Right atrium auricular region (tissue), 2 donors: ENCODE data around the gene KCNQ1. TPM values are rescaled to one million over a fixed set of nuclear protein-coding genes. Genes with fewer than 3 reads are reported as not detected.

Experiments used
- DNase-seq: peaks from one replicate; pipeline ENCODE4 v3.0.0-alpha.2; 2019; ENCODE audit warnings: low spot score
- H3K27ac ChIP-seq, 2 donors: fragments of 200-600 bp; sonication (generic); 1 replicate in 1 of 2; 2 replicates in 1 of 2; pipeline ENCODE4 v1.5.1; 2016 to 2019
- H3K27me3 ChIP-seq, 2 donors: fragments of 200-600 bp; sonication (generic); one replicate each; pipeline versions ENCODE4 v1.5.1 to v1.6.0; 2017 to 2019
- H3K36me3 ChIP-seq: fragments of 200-600 bp; sonication (generic); one replicate; pipeline ENCODE4 v1.5.1; 2016
- H3K4me1 ChIP-seq, 2 donors: fragments of 200-600 bp; sonication (generic); one replicate each; pipeline versions ENCODE4 v1.5.1 to v1.6.0; 2017 to 2019
- H3K4me3 ChIP-seq, 2 donors: fragments of 200-600 bp; sonication (generic); 1 replicate in 1 of 2; 2 replicates in 1 of 2; pipeline ENCODE4 v1.5.1; 2017 to 2019; ENCODE audit warnings: mild to moderate bottlenecking in 1 of 2, moderate library complexity in 1 of 2
- H3K9me3 ChIP-seq, 2 donors: fragments of 200-600 bp; sonication (generic); one replicate each; pipeline ENCODE4 v1.5.1; 2019
- total RNA-seq, 2 donors: library from RNA; depleted of rRNA; stranded (reverse); fragments of >200 nt; gene quantifications; one replicate each; pipeline ENCODE4 v1.1.0, GENCODE V29; 2016
- TF ChIP-seq, protein P1 (sequence below), 2 donors: fragments of 200-600 bp; sonication (generic); IDR thresholded peaks; one replicate each; pipeline ENCODE4 v1.5.1; 2019; ENCODE audit warnings: antibody characterized with exemption in 2 of 2

KCNQ1 gene
- total RNA-seq, 2 donors from 2014 or later, result 12.7 to 25.1 TPM

DNA sequence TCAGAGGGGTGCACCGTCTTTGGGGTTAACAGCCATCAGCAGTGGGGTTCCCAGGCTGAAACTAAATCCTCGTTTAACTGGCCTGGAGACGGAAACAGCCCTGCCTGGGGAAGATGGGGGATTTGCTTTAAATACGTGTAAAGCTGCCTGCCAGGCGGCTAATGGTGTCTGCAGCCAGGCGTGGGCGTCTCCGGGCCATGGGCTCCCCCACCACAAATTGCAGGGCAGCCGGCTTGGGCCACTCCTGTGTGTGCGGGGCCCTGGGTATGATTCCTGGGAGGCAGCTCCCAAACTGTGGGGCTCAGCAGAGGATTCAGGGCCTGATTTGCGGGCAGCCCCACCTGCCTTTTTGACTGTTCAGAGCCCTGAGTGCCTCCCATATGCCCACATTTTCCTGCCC lies 110.5 kb downstream of the KCNQ1 start:
- Histone ChIP-seq H3K27ac (no peak overlapping the region), H3K4me3 (no peak overlapping the region), H3K9me3 (no peaks in the 10 kb centered on the region), H3K36me3 (no peaks in the 10 kb centered on the region), H3K4me1 (peaks cover 0 to 10% of the 10 kb centered on the region in 2 donors), H3K27me3 (no peaks in the 10 kb centered on the region)
- TF ChIP-seq, protein P1, sequence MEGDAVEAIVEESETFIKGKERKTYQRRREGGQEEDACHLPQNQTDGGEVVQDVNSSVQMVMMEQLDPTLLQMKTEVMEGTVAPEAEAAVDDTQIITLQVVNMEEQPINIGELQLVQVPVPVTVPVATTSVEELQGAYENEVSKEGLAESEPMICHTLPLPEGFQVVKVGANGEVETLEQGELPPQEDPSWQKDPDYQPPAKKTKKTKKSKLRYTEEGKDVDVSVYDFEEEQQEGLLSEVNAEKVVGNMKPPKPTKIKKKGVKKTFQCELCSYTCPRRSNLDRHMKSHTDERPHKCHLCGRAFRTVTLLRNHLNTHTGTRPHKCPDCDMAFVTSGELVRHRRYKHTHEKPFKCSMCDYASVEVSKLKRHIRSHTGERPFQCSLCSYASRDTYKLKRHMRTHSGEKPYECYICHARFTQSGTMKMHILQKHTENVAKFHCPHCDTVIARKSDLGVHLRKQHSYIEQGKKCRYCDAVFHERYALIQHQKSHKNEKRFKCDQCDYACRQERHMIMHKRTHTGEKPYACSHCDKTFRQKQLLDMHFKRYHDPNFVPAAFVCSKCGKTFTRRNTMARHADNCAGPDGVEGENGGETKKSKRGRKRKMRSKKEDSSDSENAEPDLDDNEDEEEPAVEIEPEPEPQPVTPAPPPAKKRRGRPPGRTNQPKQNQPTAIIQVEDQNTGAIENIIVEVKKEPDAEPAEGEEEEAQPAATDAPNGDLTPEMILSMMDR (IDR thresholded peaks at IDR 0.05), result no peak
- no peak for DNase-seq

DNA sequence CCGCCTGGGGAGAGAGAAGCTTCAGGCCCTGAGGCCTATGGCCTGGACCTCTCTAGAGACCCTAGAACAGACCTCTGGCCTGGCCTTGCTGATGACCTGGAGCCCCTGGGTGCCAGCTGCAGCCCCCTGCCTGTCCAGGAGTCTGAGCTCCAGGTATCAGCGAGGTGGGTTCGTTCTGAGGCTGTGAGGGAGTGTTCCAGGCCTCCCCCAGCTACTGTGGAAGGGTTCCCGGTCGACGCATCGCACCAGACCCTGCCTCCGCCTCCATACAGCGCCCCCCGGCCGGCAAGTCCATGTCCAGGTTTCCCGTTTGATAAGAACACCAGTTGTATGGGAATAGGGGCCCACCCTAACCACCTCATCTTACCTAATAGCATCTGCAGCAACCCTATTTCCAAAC lies 111.1 kb downstream of the KCNQ1 start:
- DNase-seq, result no peak
- no peak overlapping the region for H3K4me3 ChIP-seq
- peaks cover 0 to 5% of the 10 kb centered on the region in 2 donors for H3K4me1 ChIP-seq
- no peaks in the 10 kb centered on the region for H3K36me3 ChIP-seq
- H3K27ac ChIP-seq, result no peak overlapping the region
- no peaks in the 10 kb centered on the region for H3K9me3 ChIP-seq
- TF ChIP-seq, protein P1 (IDR thresholded peaks at IDR 0.05), result no peak
- H3K27me3 ChIP-seq, result no peaks in the 10 kb centered on the region

DNA sequence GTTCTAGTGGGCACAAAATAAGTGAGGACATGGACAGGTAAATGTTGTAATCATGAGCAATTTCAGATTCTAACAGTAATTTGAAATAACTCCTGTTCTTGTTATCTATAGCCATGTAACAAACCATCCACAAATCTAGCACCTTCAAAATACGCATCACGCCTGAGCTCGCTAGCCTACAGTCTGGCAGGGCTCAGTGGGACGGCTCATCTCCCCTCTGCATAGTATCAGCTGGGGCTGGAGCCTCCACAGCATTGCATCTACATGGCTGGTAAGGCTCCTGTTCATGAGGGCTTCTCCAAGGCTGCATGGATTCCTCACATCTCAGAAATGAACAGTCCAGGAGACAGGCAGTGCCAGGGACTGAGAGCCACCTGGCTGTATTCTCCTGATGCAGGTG lies 112.6 kb downstream of the KCNQ1 start:
- no peaks in the 10 kb centered on the region for H3K9me3 ChIP-seq
- H3K36me3 ChIP-seq, result no peaks in the 10 kb centered on the region
- DNase-seq, result no peak
- peaks cover 0 to 14% of the 10 kb centered on the region in 2 donors for H3K4me1 ChIP-seq
- no peak overlapping the region for H3K27ac ChIP-seq
- TF ChIP-seq, protein P1 (IDR thresholded peaks at IDR 0.05), result no peak
- no peak overlapping the region for H3K4me3 ChIP-seq
- H3K27me3 ChIP-seq, result no peaks in the 10 kb centered on the region

DNA sequence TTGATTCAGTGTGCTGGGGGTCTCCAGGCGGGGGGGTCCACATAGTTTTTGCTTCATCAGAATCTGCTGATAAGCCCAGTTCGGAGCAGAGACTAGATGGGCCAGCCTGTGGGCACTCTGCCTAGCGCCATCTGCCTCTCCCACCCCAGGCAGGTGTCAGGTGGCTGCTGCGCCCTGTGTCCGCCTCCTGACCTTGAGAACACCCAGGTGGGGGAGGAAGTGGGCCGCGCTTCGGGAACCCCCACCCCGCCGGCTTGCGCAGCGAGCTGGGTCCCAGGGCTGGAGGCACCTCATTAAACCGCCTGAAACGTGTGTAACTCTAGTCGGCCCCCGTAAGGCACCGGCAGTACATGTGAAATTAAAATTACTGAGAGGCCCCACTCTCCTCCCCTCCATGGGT lies 113.6 kb downstream of the KCNQ1 start:
- no peaks in the 10 kb centered on the region for H3K27me3 ChIP-seq
- H3K9me3 ChIP-seq, result no peaks in the 10 kb centered on the region
- no peak overlapping the region for H3K4me3 ChIP-seq
- H3K27ac ChIP-seq, result no peak overlapping the region
- peaks cover 0 to 14% of the 10 kb centered on the region in 2 donors for H3K4me1 ChIP-seq
- TF ChIP-seq, protein P1 (IDR thresholded peaks at IDR 0.05), result no peak
- DNase-seq, result no peak
- H3K36me3 ChIP-seq, result no peaks in the 10 kb centered on the region

DNA sequence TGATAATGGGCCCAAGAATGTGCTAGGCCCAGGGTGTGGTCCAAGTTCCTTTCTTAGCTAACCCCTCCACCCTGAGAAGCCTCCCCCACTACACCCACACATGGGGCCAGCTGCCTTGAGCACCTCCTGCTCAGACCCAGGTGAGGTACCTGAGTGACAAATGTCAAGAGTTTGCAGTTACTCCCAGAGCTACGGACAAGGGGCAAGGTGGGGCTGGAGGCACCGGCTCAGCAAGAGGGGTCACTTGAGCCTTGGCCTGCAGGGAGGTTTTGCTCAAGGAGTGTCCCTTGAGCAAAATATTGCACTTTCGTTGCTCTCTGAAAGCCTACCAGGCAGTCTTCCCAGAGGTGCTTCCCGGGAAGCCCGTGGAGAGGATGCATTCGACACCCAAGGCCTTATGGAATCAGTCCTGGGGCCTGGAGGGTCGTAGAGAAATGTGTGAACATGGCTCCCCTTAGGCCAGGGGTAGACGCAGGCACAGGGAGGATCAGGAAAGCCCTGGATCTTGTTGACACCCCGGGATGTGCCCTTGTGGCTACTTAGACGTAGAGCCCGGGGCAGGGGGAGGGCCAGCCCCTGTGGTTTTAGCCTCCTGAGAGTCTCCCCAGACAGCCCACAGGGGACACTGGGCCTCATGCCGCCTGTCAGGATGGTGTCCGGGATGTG lies 114.2 kb downstream of the KCNQ1 start:
- Histone ChIP-seq H3K4me3 (no peak overlapping the region), H3K9me3 (no peaks in the 10 kb centered on the region), H3K27ac (no peak overlapping the region), H3K27me3 (no peaks in the 10 kb centered on the region), H3K36me3 (no peaks in the 10 kb centered on the region), H3K4me1 (peaks cover 0 to 14% of the 10 kb centered on the region in 2 donors)
- DNase-seq, result no peak
- TF ChIP-seq, protein P1 (IDR thresholded peaks at IDR 0.05), result no peak
